K562 (cell line): ENCODE results near the gene DCTN5. TPM values are rescaled to one million over a fixed set of nuclear protein-coding genes. Genes with fewer than 3 reads are reported as not detected.

Experiments used
- ATAC-seq: fragments of 200-7000 bp; cut with Tn5 transposase; 3 replicates; pipeline ENCODE4 v1.9.1; 2020; ENCODE audit warnings: moderate library complexity
- BruUV-seq: library from RNA; stranded (reverse); fragments of 400-500 nt; replicated peaks from 2 replicates; lab custom pipeline; 2021; lab: Mats Ljungman, UMichigan
- CTCF ChIA-PET: fragments of 300-600 bp; formaldehyde crosslinking; extraction: SDS; loops from one replicate; lab custom pipeline; 2021; ENCODE audit warnings: low intra/inter-chr PET ratio; lab: Yijun Ruan, JAX
- POLR2A ChIA-PET: fragments of 300-600, 350-650 bp; sonication (Branson Sonifier 250); formaldehyde crosslinking; extraction: SDS; loops from one replicate; lab custom pipeline; 2021; ENCODE audit warnings: antibody characterized with exemption, inconsistent platforms; lab: Yijun Ruan, JAX
- DNase-seq, 4 experiments: peaks; one replicate each; pipeline versions ENCODE4 v3.0.0 to v3.0.0-alpha.2; 2011 to 2018; ENCODE audit warnings: low spot score in 3 of 4, mixed read lengths in 3 of 4; ENCODE audit errors: extremely low read depth in 1 of 4
- FAIRE-seq: peaks from 2 replicates; lab custom pipeline; 2011; peaks lifted over from hg19 to GRCh38; lab: Jason Lieb, UNC
- H2AFZ ChIP-seq: 2 replicates; pipeline ENCODE4 v1.6.0; 2011; ENCODE audit warnings: low read depth, low read length, control low read depth, inconsistent platforms
- H3K27ac ChIP-seq: fragments of 200-600 bp; 3 replicates; pipeline ENCODE4 v1.8.0; 2011; ENCODE audit warnings: low read depth, mild to moderate bottlenecking, control low read depth, inconsistent platforms, low read length, moderate library complexity, mixed read lengths; ENCODE audit errors: extremely low read depth
- H3K27me3 ChIP-seq, 2 experiments: fragments of 300-600 bp in 1 of 2; 2 replicates in 1 of 2; 3 replicates in 1 of 2; pipeline versions ENCODE4 v1.6.0 to v1.8.0; 2011; ENCODE audit warnings: inconsistent platforms in 2 of 2, low read length in 2 of 2, mild to moderate bottlenecking in 1 of 2, mixed read lengths in 1 of 2, moderate library complexity in 1 of 2; ENCODE audit not compliant: control insufficient read depth in 2 of 2, insufficient read depth in 2 of 2
- H3K36me3 ChIP-seq: fragments of 300-600 bp; 3 replicates; pipeline ENCODE4 v1.8.0; 2011; ENCODE audit warnings: mild to moderate bottlenecking, low read length, inconsistent platforms; ENCODE audit not compliant: control insufficient read depth, insufficient read depth
- H3K4me1 ChIP-seq, 2 experiments: fragments of 200-600 bp in 1 of 2; replicated peaks in 1 of 2; 2 replicates in 1 of 2; 3 replicates in 1 of 2; pipeline versions ENCODE4 v1.5.1 to v1.8.0; 2011; ENCODE audit warnings: inconsistent platforms in 2 of 2, low read length in 2 of 2, mild to moderate bottlenecking in 1 of 2, mixed read lengths in 1 of 2, moderate library complexity in 1 of 2; ENCODE audit not compliant: control insufficient read depth in 2 of 2, insufficient read depth in 2 of 2
- H3K4me2 ChIP-seq: 2 replicates; pipeline ENCODE4 v1.6.1; 2011; ENCODE audit warnings: low read length, control low read depth, inconsistent platforms, mixed read lengths; ENCODE audit not compliant: insufficient read depth
- H3K4me3 ChIP-seq: fragments of 200-600 bp; sonication (generic), shearing (Covaris generic); 2 replicates; pipeline ENCODE4 v1.5.1; 2016; ENCODE audit warnings: control low read depth, inconsistent platforms
- H3K79me2 ChIP-seq: fragments of 200-600 bp; 3 replicates; pipeline ENCODE4 v1.8.0; 2011; ENCODE audit warnings: low read length, inconsistent platforms; ENCODE audit not compliant: control insufficient read depth, insufficient read depth
- H3K9ac ChIP-seq, 2 experiments: 2 replicates each; pipeline versions ENCODE4 v1.6.0 to v1.6.1; 2011; ENCODE audit warnings: low read depth in 2 of 2, low read length in 2 of 2, control low read depth in 1 of 2, inconsistent platforms in 1 of 2, mild to moderate bottlenecking in 1 of 2, mixed read lengths in 1 of 2; ENCODE audit not compliant: insufficient read depth in 1 of 2
- H3K9me1 ChIP-seq: one replicate; pipeline ENCODE4 v1.6.0; 2011; ENCODE audit warnings: inconsistent platforms, mild to moderate bottlenecking, low read length, moderate library complexity; ENCODE audit not compliant: control insufficient read depth, insufficient read depth
- H3K9me3 ChIP-seq: replicated peaks from 2 replicates; pipeline ENCODE4 v1.5.1; 2011; ENCODE audit warnings: low read depth, low read length, inconsistent platforms; ENCODE audit not compliant: control insufficient read depth, insufficient read depth
- H4K20me1 ChIP-seq: replicated peaks from 2 replicates; pipeline ENCODE4 v1.6.1; 2011; ENCODE audit warnings: low read length, inconsistent platforms, mixed read lengths; ENCODE audit not compliant: control insufficient read depth, insufficient read depth
- CBFA2T2 ChIP-seq: fragments of 450-650 bp; conservative IDR thresholded peaks from 2 replicates; pipeline ENCODE4 v1.6.1; 2017; ENCODE audit warnings: mild to moderate bottlenecking
- EGR1 ChIP-seq: fragments of 450-650 bp; conservative IDR thresholded peaks from 2 replicates; pipeline ENCODE4 v1.6.1; 2017; ENCODE audit warnings: mild to moderate bottlenecking
- ETV6 ChIP-seq, 3 experiments: fragments of 150-350 bp in 1 of 3; sonication (generic) in 1 of 3; formaldehyde crosslinking in 1 of 3; IDR thresholded peaks; 2 replicates each; pipeline versions ENCODE4 v1.6.1 to v1.8.0; 2014 to 2022; ENCODE audit warnings: borderline replicate concordance in 2 of 3, low read depth in 2 of 3, antibody characterized with exemption in 1 of 3, low read length in 1 of 3, mild to moderate bottlenecking in 1 of 3, missing genetic modification reagents in 1 of 3
- FOXJ2 ChIP-seq: fragments of 200-800 bp; sonication (Bioruptor generic); IDR thresholded peaks from 2 replicates; pipeline ENCODE4 v1.6.1; 2016; ENCODE audit warnings: missing genetic modification characterization, missing compliant biosample characterization
- FOXK2 ChIP-seq, 2 experiments: fragments of 450-650 bp; IDR thresholded peaks in 1 of 2; conservative IDR thresholded peaks in 1 of 2; 2 replicates each; pipeline ENCODE4 v1.6.1; 2016; ENCODE audit warnings: low read depth in 2 of 2, mild to moderate bottlenecking in 1 of 2
- MTF1 ChIP-seq: fragments of 250-450 bp; sonication (Bioruptor Pico); IDR thresholded peaks from 2 replicates; pipeline ENCODE4 v1.9.0; 2021; ENCODE audit warnings: moderate library complexity, mild to moderate bottlenecking, inconsistent platforms, borderline replicate concordance
- WGBS: fragments of 100-300 bp; shearing (Covaris generic); methylation state at CpG from one replicate; pipeline ENCODE4 v1.1.6; 2016; ENCODE audit warnings: low coverage, mixed read lengths; ENCODE audit not compliant: insufficient coverage; ENCODE audit errors: missing lambda C conversion rate; 5-methylcytosine and 5-hydroxymethylcytosine counted together
- in situ Hi-C: fragments of 300-500 bp; cut with MboI; formaldehyde crosslinking; loops from 4 replicates; pipeline ENCODE4 v1.15.0; 2018; ENCODE audit warnings: inconsistent platforms, mixed read lengths
- intact Hi-C: fragments of 100-400 bp; cut with micrococcal nuclease; formaldehyde crosslinking; loops from 2 replicates; pipeline ENCODE4 v1.14.2; 2022
- polyA plus RNA-seq, 8 experiments: library from polyadenylated mRNA; depleted of rRNA in 4 of 8; stranded (reverse) in 5 of 8; unstranded in 3 of 8; fragments of >200 nt; fragmentation: Nextera tagmentation in 2 of 8; fragmentation: Illumina TruSeq in 1 of 8; extraction: Ambion mirVana in 2 of 8; extraction: Trizol in 1 of 8; gene quantifications; 2 replicates each; pipeline versions ENCODE4 v1.2.1 to v1.2.3, GENCODE V29; 2011 to 2014; ENCODE audit warnings: inconsistent platforms in 1 of 8, missing spikeins in 1 of 8
- total RNA-seq, 7 experiments: library from RNA; depleted of rRNA in 6 of 7; stranded (reverse); fragments of >200 nt in 6 of 7; fragmentation: Illumina TruSeq in 2 of 7; extraction: Trizol in 2 of 7; gene quantifications; 2 replicates each; pipeline versions ENCODE4 v1.2.1 to v1.2.3, GENCODE V29; 2011 to 2021; ENCODE audit warnings: low replicate concordance in 1 of 7
- TF ChIP-seq, protein P1 (sequence below): fragments of 450-650 bp; formaldehyde crosslinking; IDR thresholded peaks from 2 replicates; pipeline ENCODE4 v1.4.0; 2020; ENCODE audit warnings: mild to moderate bottlenecking, moderate library complexity
- TF ChIP-seq, protein P2 (sequence below): sonication (generic); formaldehyde crosslinking; IDR thresholded peaks from 2 replicates; pipeline ENCODE4 v1.8.0; 2022; ENCODE audit warnings: missing genetic modification reagents, mild to moderate bottlenecking, moderate library complexity, borderline replicate concordance
- TF ChIP-seq, protein P3 (sequence below), 2 experiments: fragments of 450-650 bp; IDR thresholded peaks; 2 replicates each; pipeline ENCODE4 v1.6.1; 2018; ENCODE audit warnings: mild to moderate bottlenecking in 2 of 2, low read depth in 1 of 2; ENCODE audit not compliant: partially characterized antibody in 2 of 2
- TF ChIP-seq, protein P4 (sequence below): fragments of 450-650 bp; IDR thresholded peaks from one replicate; pipeline ENCODE4 v1.6.1; 2018; ENCODE audit warnings: mild to moderate bottlenecking, moderate library complexity; ENCODE audit not compliant: partially characterized antibody
- TF ChIP-seq, protein P5 (sequence below): fragments of 450-650 bp; formaldehyde crosslinking; IDR thresholded peaks from 2 replicates; pipeline ENCODE4 v1.4.0; 2020; ENCODE audit warnings: mild to moderate bottlenecking, moderate library complexity

Gene DCTN5
- total and polyA plus RNA-seq, 9 of the 15 experiments (the other 6 are each of a cell fraction or from before 2014, with no cell fraction given) = 35.8 to 149 (median 75.9) TPM

DNA sequence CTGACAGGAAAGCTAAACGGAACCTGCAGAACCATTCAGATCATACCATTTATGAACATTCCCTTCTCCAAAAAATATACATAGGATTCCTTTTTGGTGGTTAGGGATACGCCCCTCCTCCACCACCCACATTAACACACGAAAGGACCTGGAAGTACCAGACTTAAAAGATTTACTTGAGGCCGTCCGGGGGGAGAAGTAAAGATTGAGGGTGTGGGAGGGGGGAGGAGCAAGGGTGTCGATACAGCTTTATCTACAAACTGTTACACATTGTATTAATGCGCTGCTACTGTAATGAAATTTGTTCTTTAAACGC, 693 bp upstream of the DCTN5 start:
- H3K9me3 ChIP-seq = no peaks in the 10 kb centered on the region
- DNase-seq (peak in 2 of 4 experiments; percentile 41), FAIRE-seq (peak; percentile 15), ATAC-seq (peak; percentile 21)
- H3K9me1 ChIP-seq = no peaks in the 10 kb centered on the region
- peak overlapping the region; percentile 88 for H2AFZ ChIP-seq
- H3K4me3 ChIP-seq = peak overlapping the region; percentile 85
- WGBS = 0% methylated on average over 8 of the region's 8 CpGs
- H4K20me1 ChIP-seq = no peaks in the 10 kb centered on the region
- H3K79me2 ChIP-seq = peaks cover 39% of the 10 kb centered on the region
- in situ Hi-C loops (no loop called here), intact Hi-C loops (loop anchor here (2.0 kb wide), 1 partner anchor 38 kb away; the partner anchor contains the start of gene PLK1)
- peaks cover 8 to 15% of the 10 kb centered on the region in 2 experiments; a peak in 4 of 5 replicates for H3K4me1 ChIP-seq
- ChIA-PET CTCF (no interaction called here), POLR2A (interaction anchor here (0.9 to 1.8 kb wide), 7 partner anchors 9 to 69 kb away, joined by 3 to 5 read pairs (median 3); no protein-coding TSS in a partner anchor)
- H3K27me3 ChIP-seq = no peaks in the 10 kb centered on the region
- H3K27ac ChIP-seq = peak overlapping the region; percentile 89
- H3K36me3 ChIP-seq = peaks cover 39% of the 10 kb centered on the region
- BruUV-seq = no TSS peak
- H3K4me2 ChIP-seq = peak overlapping the region; percentile 96
- peak overlapping the region; percentile 93 to 95 for H3K9ac ChIP-seq
- peak; percentile 25; the same call in 1 of the 2 replicates for TF ChIP-seq EGR1
- TF ChIP-seq, protein P1, sequence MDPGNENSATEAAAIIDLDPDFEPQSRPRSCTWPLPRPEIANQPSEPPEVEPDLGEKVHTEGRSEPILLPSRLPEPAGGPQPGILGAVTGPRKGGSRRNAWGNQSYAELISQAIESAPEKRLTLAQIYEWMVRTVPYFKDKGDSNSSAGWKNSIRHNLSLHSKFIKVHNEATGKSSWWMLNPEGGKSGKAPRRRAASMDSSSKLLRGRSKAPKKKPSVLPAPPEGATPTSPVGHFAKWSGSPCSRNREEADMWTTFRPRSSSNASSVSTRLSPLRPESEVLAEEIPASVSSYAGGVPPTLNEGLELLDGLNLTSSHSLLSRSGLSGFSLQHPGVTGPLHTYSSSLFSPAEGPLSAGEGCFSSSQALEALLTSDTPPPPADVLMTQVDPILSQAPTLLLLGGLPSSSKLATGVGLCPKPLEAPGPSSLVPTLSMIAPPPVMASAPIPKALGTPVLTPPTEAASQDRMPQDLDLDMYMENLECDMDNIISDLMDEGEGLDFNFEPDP = no peak
- no peak for TF ChIP-seq ETV6 (IDR thresholded peaks at IDR 0.05; ENCODE audit: borderline replicate concordance in 1 of 2, low read depth in 2 of 2, low read length in 1 of 2)
- no peak for TF ChIP-seq ETV6 (CRISPR knock-in tag; IDR thresholded peaks at IDR 0.05; ENCODE audit: borderline replicate concordance)
- TF ChIP-seq, protein P2, sequence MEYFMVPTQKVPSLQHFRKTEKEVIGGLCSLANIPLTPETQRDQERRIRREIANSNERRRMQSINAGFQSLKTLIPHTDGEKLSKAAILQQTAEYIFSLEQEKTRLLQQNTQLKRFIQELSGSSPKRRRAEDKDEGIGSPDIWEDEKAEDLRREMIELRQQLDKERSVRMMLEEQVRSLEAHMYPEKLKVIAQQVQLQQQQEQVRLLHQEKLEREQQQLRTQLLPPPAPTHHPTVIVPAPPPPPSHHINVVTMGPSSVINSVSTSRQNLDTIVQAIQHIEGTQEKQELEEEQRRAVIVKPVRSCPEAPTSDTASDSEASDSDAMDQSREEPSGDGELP (CRISPR knock-in tag) = no peak
- TF ChIP-seq, protein P3, sequence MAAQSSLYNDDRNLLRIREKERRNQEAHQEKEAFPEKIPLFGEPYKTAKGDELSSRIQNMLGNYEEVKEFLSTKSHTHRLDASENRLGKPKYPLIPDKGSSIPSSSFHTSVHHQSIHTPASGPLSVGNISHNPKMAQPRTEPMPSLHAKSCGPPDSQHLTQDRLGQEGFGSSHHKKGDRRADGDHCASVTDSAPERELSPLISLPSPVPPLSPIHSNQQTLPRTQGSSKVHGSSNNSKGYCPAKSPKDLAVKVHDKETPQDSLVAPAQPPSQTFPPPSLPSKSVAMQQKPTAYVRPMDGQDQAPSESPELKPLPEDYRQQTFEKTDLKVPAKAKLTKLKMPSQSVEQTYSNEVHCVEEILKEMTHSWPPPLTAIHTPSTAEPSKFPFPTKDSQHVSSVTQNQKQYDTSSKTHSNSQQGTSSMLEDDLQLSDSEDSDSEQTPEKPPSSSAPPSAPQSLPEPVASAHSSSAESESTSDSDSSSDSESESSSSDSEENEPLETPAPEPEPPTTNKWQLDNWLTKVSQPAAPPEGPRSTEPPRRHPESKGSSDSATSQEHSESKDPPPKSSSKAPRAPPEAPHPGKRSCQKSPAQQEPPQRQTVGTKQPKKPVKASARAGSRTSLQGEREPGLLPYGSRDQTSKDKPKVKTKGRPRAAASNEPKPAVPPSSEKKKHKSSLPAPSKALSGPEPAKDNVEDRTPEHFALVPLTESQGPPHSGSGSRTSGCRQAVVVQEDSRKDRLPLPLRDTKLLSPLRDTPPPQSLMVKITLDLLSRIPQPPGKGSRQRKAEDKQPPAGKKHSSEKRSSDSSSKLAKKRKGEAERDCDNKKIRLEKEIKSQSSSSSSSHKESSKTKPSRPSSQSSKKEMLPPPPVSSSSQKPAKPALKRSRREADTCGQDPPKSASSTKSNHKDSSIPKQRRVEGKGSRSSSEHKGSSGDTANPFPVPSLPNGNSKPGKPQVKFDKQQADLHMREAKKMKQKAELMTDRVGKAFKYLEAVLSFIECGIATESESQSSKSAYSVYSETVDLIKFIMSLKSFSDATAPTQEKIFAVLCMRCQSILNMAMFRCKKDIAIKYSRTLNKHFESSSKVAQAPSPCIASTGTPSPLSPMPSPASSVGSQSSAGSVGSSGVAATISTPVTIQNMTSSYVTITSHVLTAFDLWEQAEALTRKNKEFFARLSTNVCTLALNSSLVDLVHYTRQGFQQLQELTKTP (IDR thresholded peaks at IDR 0.05; ENCODE audit: low read depth in 1 of 2, partially characterized antibody in 2 of 2) = peak in 1 of 2 experiments; percentile 7
- TF ChIP-seq, protein P4, sequence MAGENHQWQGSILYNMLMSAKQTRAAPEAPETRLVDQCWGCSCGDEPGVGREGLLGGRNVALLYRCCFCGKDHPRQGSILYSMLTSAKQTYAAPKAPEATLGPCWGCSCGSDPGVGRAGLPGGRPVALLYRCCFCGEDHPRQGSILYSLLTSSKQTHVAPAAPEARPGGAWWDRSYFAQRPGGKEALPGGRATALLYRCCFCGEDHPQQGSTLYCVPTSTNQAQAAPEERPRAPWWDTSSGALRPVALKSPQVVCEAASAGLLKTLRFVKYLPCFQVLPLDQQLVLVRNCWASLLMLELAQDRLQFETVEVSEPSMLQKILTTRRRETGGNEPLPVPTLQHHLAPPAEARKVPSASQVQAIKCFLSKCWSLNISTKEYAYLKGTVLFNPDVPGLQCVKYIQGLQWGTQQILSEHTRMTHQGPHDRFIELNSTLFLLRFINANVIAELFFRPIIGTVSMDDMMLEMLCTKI = no peak
- TF ChIP-seq MTF1 (CRISPR knock-in tag) = no peak
- TF ChIP-seq FOXJ2 (tag) = 0 out of 2 replicates have a peak, but pooled peaks have one; percentile 25
- 0 out of 4 replicates have a peak, but pooled peaks of 1 of the 2 experiments have one; percentile 9 for TF ChIP-seq FOXK2 (conservative IDR thresholded peaks at IDR 0.05 in 1 of 2, IDR thresholded peaks at IDR 0.05 in 1 of 2; ENCODE audit: low read depth in 2 of 2)
- TF ChIP-seq, protein P5, sequence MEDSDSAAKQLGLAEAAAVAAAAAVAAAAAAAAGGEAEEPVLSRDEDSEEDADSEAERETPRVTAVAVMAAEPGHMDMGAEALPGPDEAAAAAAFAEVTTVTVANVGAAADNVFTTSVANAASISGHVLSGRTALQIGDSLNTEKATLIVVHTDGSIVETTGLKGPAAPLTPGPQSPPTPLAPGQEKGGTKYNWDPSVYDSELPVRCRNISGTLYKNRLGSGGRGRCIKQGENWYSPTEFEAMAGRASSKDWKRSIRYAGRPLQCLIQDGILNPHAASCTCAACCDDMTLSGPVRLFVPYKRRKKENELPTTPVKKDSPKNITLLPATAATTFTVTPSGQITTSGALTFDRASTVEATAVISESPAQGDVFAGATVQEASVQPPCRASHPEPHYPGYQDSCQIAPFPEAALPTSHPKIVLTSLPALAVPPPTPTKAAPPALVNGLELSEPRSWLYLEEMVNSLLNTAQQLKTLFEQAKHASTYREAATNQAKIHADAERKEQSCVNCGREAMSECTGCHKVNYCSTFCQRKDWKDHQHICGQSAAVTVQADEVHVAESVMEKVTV (CRISPR knock-in tag) = no peak
- TF ChIP-seq CBFA2T2 = no peak
